ENCODE results near the gene CDX1.

CDX1 gene

DNA sequence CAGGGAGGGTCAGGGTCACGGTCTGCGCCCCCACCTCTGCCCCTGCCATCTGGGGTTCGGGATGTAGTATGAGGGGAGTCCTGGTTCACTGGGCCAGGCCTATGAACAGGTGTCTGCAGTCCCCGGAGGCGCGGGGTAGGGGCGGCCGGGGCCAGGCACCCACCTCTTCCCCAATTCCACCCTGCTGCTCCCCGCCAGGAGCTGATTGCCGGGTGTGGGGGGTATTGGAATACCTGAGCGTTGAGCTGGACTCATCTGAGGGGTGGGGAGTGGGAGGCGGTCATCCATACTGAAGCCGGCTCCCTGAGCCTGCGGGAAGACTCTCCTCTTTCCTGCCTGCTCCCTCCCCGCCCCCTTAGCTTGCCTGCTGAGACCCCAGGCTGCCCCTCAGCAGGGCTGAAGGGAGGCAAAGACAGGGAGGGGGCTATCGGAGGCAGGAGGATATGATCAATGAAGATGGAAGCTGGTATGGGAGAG is 24.0 kb downstream of the CDX1 start:
- Histone ChIP-seq H4K5ac (ENCODE audit: low read length) (no peak overlapping the region), H3K18ac (ENCODE audit: low read length) (no peak overlapping the region), H3K27me3 (ENCODE audit: insufficient read depth, low read length, poor library complexity) (peaks cover 16% of the 10 kb centered on the region), H3K36me3 (ENCODE audit: control insufficient read depth, insufficient read depth, low read length) (no peaks in the 10 kb centered on the region), H3K56ac (ENCODE audit: low read length) (no peak overlapping the region), H3K4ac (ENCODE audit: low read depth, low read length) (no peak overlapping the region), H3K27ac (ENCODE audit: low read depth, low read length) (no peak overlapping the region), H2BK15ac (replicated peaks; ENCODE audit: low read depth) (no peak overlapping the region), H3K23ac (ENCODE audit: low read length) (no peak overlapping the region), H3K4me1 (ENCODE audit: control insufficient read depth, low read depth, low read length) (peaks cover 9% of the 10 kb centered on the region), H3K9ac (ENCODE audit: low read length) (no peak overlapping the region), H3K4me2 (ENCODE audit: low read length) (peak overlapping the region; percentile 46), H3K79me2 (ENCODE audit: control insufficient read depth, insufficient read depth, low read length) (no peaks in the 10 kb centered on the region), H2AK5ac (ENCODE audit: low read length) (no peak overlapping the region), H2BK5ac (ENCODE audit: low read length) (no peak overlapping the region), H3K79me1 (ENCODE audit: low read length) (no peaks in the 10 kb centered on the region), H4K8ac (ENCODE audit: low read depth, low read length) (no peak overlapping the region), H3K4me3 (ENCODE audit: low read length) (no peak overlapping the region), H2BK120ac (ENCODE audit: low read depth, low read length) (no peak overlapping the region)
- peak; percentile 29 for DNase-seq
- WGBS (ENCODE audit: extremely low coverage, insufficient coverage, low lambda C conversion rate): no CpG with 5 or more reads among the region's 16 CpGs

DNA sequence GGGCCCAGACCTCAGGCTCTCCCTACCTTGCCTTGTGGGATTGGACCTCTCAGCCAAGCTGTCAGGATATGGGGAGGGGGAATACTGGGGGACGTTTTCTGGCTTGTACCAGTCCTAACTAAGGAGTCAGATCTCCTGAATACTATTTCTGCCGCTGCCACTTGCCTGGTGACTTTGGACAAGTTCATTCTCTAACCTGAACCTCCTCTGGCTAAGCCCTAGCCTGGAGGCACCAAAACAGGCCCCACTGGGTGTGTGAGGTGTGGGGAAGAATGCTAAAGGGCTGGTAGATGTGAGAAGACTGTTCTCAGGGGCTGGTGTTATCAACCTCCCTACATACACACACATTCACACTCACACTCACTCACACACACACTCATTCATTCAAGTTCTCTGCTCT is 24.4 kb downstream of the CDX1 start:
- Histone ChIP-seq H3K27ac (ENCODE audit: low read depth, low read length) (no peak overlapping the region), H3K27me3 (ENCODE audit: insufficient read depth, low read length, poor library complexity) (peaks cover 16% of the 10 kb centered on the region)
- DNase-seq: peak; percentile 14

GRCh38 chr5:150192462-150192861 is 25.9 kb downstream of the CDX1 start:
- Histone ChIP-seq H2BK120ac (ENCODE audit: low read depth, low read length) (no peak overlapping the region), H3K4ac (ENCODE audit: low read depth, low read length) (no peak overlapping the region)

More for the DNA sequence above, 24.4 kb downstream of the CDX1 start:
- Histone ChIP-seq H2AK5ac (ENCODE audit: low read length) (no peak overlapping the region), H3K18ac (ENCODE audit: low read length) (no peak overlapping the region), H3K23ac (ENCODE audit: low read length) (no peak overlapping the region), H3K4me2 (ENCODE audit: low read length) (no peak overlapping the region), H3K9ac (ENCODE audit: low read length) (no peak overlapping the region), H3K56ac (ENCODE audit: low read length) (no peak overlapping the region), H3K4me1 (ENCODE audit: control insufficient read depth, low read depth, low read length) (peaks cover 6% of the 10 kb centered on the region), H3K4ac (ENCODE audit: low read depth, low read length) (no peak overlapping the region), H3K4me3 (ENCODE audit: low read length) (no peak overlapping the region), H4K8ac (ENCODE audit: low read depth, low read length) (no peak overlapping the region), H3K79me2 (ENCODE audit: control insufficient read depth, insufficient read depth, low read length) (no peaks in the 10 kb centered on the region), H3K79me1 (ENCODE audit: low read length) (no peaks in the 10 kb centered on the region), H2BK5ac (ENCODE audit: low read length) (no peak overlapping the region), H2BK15ac (replicated peaks; ENCODE audit: low read depth) (no peak overlapping the region), H2BK120ac (ENCODE audit: low read depth, low read length) (no peak overlapping the region), H3K36me3 (ENCODE audit: control insufficient read depth, insufficient read depth, low read length) (no peaks in the 10 kb centered on the region), H4K5ac (ENCODE audit: low read length) (no peak overlapping the region)
- no CpG with 5 or more reads among the region's 2 CpGs for WGBS (ENCODE audit: extremely low coverage, insufficient coverage, low lambda C conversion rate)

DNA sequence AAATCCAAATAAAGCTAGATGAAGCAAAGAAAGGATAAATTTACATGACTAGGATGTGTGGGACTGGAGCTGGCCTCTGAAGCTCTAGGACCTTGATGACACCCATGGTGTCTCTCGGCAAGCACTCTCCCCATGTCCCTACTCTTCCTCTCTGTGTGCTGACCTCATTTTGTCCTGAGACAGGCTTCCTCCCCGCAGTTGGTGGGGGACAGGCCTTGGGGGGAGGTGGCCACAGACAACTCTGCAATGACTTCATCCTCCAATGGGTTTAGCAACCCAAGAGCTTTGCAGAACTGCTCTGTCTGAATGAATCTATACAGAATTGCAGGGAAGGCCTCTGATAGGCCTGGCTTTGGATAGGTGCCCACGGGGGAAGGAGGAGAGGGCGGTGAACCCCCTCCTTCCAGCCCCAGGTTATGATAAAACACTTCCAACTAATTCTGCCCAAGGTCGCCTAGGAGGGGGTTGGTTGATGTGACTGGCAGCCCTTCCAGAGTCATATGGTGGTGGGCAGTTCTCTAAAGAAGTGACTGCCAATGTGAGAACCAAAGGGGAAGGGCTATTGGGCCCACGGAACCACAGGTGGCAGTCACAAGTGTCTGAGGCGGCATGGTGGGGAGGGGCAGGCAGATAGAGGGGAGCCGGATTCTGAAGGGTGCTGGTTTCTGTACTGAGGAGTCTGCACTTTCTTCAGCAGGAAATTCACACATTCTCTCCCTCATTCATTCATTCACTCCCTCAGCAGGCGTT is 29.3 kb downstream of the CDX1 start:
- no peak overlapping the region for H4K5ac ChIP-seq (ENCODE audit: low read length)
- H2AK5ac ChIP-seq (ENCODE audit: low read length): no peak overlapping the region
- no peak overlapping the region for H3K4me3 ChIP-seq (ENCODE audit: low read length)
- no peak overlapping the region for H2BK15ac ChIP-seq (replicated peaks; ENCODE audit: low read depth)
- no peaks in the 10 kb centered on the region for H3K79me2 ChIP-seq (ENCODE audit: control insufficient read depth, insufficient read depth, low read length)
- no peak overlapping the region for H3K9ac ChIP-seq (ENCODE audit: low read length)
- H3K23ac ChIP-seq (ENCODE audit: low read length): no peak overlapping the region
- no peak overlapping the region for H2BK120ac ChIP-seq (ENCODE audit: low read depth, low read length)
- DNase-seq: no peak
- no peaks in the 10 kb centered on the region for H3K27me3 ChIP-seq (ENCODE audit: insufficient read depth, low read length, poor library complexity)
- no peak overlapping the region for H3K18ac ChIP-seq (ENCODE audit: low read length)
- no peak overlapping the region for H3K4me2 ChIP-seq (ENCODE audit: low read length)
- no CpG with 5 or more reads among the region's 9 CpGs for WGBS (ENCODE audit: extremely low coverage, insufficient coverage, low lambda C conversion rate)
- no peak overlapping the region for H4K8ac ChIP-seq (ENCODE audit: low read depth, low read length)
- H3K4me1 ChIP-seq (ENCODE audit: control insufficient read depth, low read depth, low read length): no peaks in the 10 kb centered on the region
- H3K27ac ChIP-seq (ENCODE audit: low read depth, low read length): no peak overlapping the region
- H3K4ac ChIP-seq (ENCODE audit: low read depth, low read length): no peak overlapping the region
- H3K56ac ChIP-seq (ENCODE audit: low read length): no peak overlapping the region
- no peak overlapping the region for H2BK5ac ChIP-seq (ENCODE audit: low read length)
- H3K36me3 ChIP-seq (ENCODE audit: control insufficient read depth, insufficient read depth, low read length): no peaks in the 10 kb centered on the region
- no peaks in the 10 kb centered on the region for H3K79me1 ChIP-seq (ENCODE audit: low read length)

More at GRCh38 chr5:150192462-150192861, 25.9 kb downstream of the CDX1 start:
- Histone ChIP-seq H3K27ac (ENCODE audit: low read depth, low read length) (no peak overlapping the region), H2BK15ac (replicated peaks; ENCODE audit: low read depth) (no peak overlapping the region), H4K8ac (ENCODE audit: low read depth, low read length) (no peak overlapping the region), H4K5ac (ENCODE audit: low read length) (no peak overlapping the region), H3K4me2 (ENCODE audit: low read length) (no peak overlapping the region), H3K4me3 (ENCODE audit: low read length) (no peak overlapping the region), H2AK5ac (ENCODE audit: low read length) (no peak overlapping the region), H3K4me1 (ENCODE audit: control insufficient read depth, low read depth, low read length) (no peaks in the 10 kb centered on the region), H3K79me1 (ENCODE audit: low read length) (no peaks in the 10 kb centered on the region), H3K56ac (ENCODE audit: low read length) (no peak overlapping the region), H2BK5ac (ENCODE audit: low read length) (no peak overlapping the region), H3K36me3 (ENCODE audit: control insufficient read depth, insufficient read depth, low read length) (no peaks in the 10 kb centered on the region), H3K9ac (ENCODE audit: low read length) (no peak overlapping the region), H3K27me3 (ENCODE audit: insufficient read depth, low read length, poor library complexity) (peaks cover 16% of the 10 kb centered on the region), H3K79me2 (ENCODE audit: control insufficient read depth, insufficient read depth, low read length) (no peaks in the 10 kb centered on the region), H3K18ac (ENCODE audit: low read length) (no peak overlapping the region), H3K23ac (ENCODE audit: low read length) (no peak overlapping the region)
- peak; percentile 14 for DNase-seq
- no CpG with 5 or more reads among the region's 4 CpGs for WGBS (ENCODE audit: extremely low coverage, insufficient coverage, low lambda C conversion rate)

GRCh38 chr5:150196514-150196913 is 29.9 kb downstream of the CDX1 start:
- Histone ChIP-seq H4K8ac (ENCODE audit: low read depth, low read length) (no peak overlapping the region), H3K79me1 (ENCODE audit: low read length) (no peaks in the 10 kb centered on the region), H2BK15ac (replicated peaks; ENCODE audit: low read depth) (no peak overlapping the region), H3K23ac (ENCODE audit: low read length) (no peak overlapping the region), H2AK5ac (ENCODE audit: low read length) (no peak overlapping the region), H3K4ac (ENCODE audit: low read depth, low read length) (no peak overlapping the region), H2BK5ac (ENCODE audit: low read length) (no peak overlapping the region), H3K36me3 (ENCODE audit: control insufficient read depth, insufficient read depth, low read length) (no peaks in the 10 kb centered on the region), H3K4me3 (ENCODE audit: low read length) (no peak overlapping the region), H3K9ac (ENCODE audit: low read length) (no peak overlapping the region), H4K5ac (ENCODE audit: low read length) (no peak overlapping the region), H3K4me1 (ENCODE audit: control insufficient read depth, low read depth, low read length) (no peaks in the 10 kb centered on the region), H3K27ac (ENCODE audit: low read depth, low read length) (no peak overlapping the region), H3K79me2 (ENCODE audit: control insufficient read depth, insufficient read depth, low read length) (no peaks in the 10 kb centered on the region), H3K18ac (ENCODE audit: low read length) (no peak overlapping the region), H3K27me3 (ENCODE audit: insufficient read depth, low read length, poor library complexity) (no peaks in the 10 kb centered on the region), H2BK120ac (ENCODE audit: low read depth, low read length) (no peak overlapping the region), H3K56ac (ENCODE audit: low read length) (no peak overlapping the region), H3K4me2 (ENCODE audit: low read length) (no peak overlapping the region)
- no CpG with 5 or more reads among the region's 5 CpGs for WGBS (ENCODE audit: extremely low coverage, insufficient coverage, low lambda C conversion rate)
- DNase-seq: no peak

DNA sequence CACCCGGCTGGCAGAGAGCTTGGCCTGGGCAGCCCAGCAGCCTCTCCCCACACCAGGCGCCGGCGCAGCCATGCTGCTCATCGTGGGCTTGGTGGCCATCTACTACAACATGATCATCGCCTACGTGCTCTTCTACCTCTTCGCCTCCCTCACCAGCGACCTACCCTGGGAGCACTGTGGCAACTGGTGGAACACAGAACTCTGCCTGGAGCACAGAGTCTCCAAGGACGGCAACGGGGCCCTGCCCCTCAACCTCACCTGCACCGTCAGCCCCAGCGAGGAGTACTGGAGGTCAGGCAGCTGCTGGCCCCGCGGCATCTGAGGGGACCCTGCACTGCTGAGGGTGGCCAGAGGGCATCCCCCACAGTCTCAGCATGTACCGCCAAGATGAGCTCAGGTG is 30.4 kb downstream of the CDX1 start:
- Histone ChIP-seq H3K79me2 (ENCODE audit: control insufficient read depth, insufficient read depth, low read length) (no peaks in the 10 kb centered on the region), H3K4me1 (ENCODE audit: control insufficient read depth, low read depth, low read length) (no peaks in the 10 kb centered on the region), H3K18ac (ENCODE audit: low read length) (no peak overlapping the region), H3K79me1 (ENCODE audit: low read length) (no peaks in the 10 kb centered on the region), H4K5ac (ENCODE audit: low read length) (no peak overlapping the region), H2BK15ac (replicated peaks; ENCODE audit: low read depth) (no peak overlapping the region), H3K36me3 (ENCODE audit: control insufficient read depth, insufficient read depth, low read length) (no peaks in the 10 kb centered on the region), H4K8ac (ENCODE audit: low read depth, low read length) (no peak overlapping the region), H3K27me3 (ENCODE audit: insufficient read depth, low read length, poor library complexity) (no peaks in the 10 kb centered on the region), H3K9ac (ENCODE audit: low read length) (no peak overlapping the region), H2BK5ac (ENCODE audit: low read length) (no peak overlapping the region), H3K56ac (ENCODE audit: low read length) (no peak overlapping the region), H3K23ac (ENCODE audit: low read length) (no peak overlapping the region), H2AK5ac (ENCODE audit: low read length) (no peak overlapping the region), H3K4me3 (ENCODE audit: low read length) (no peak overlapping the region), H2BK120ac (ENCODE audit: low read depth, low read length) (no peak overlapping the region), H3K27ac (ENCODE audit: low read depth, low read length) (no peak overlapping the region), H3K4me2 (ENCODE audit: low read length) (no peak overlapping the region), H3K4ac (ENCODE audit: low read depth, low read length) (no peak overlapping the region)
- no peak for DNase-seq
- WGBS (ENCODE audit: extremely low coverage, insufficient coverage, low lambda C conversion rate): no CpG with 5 or more reads among the region's 16 CpGs
